ENCODE measurements around the gene JPH3.
A peak's percentile ranks its signal among the peaks of the same experiment; 100 is the strongest.

Gene JPH3

DNA sequence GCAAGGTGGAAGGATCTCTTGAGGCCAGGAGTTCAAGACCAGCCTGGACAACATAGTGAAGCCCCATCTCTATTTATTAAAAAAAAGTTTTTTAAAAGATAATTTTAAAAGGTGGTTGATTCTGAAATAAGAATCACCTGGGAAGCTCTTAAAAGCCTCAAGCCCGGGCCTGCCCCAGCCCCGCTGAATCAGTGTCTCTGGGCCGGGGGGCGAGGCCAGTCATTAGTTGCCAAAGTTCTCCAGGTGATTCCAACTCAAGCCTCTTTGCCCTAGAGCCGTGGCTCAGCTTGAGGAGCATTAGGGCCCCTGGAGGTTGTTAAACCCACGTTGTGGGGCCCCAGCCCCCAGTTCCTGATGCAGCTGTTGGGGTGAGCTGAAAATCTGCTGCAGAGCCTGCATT lies 24.6 kb downstream of the JPH3 start:
- DNase-seq (ENCODE audit: low read depth, low spot score), result no peak

DNA sequence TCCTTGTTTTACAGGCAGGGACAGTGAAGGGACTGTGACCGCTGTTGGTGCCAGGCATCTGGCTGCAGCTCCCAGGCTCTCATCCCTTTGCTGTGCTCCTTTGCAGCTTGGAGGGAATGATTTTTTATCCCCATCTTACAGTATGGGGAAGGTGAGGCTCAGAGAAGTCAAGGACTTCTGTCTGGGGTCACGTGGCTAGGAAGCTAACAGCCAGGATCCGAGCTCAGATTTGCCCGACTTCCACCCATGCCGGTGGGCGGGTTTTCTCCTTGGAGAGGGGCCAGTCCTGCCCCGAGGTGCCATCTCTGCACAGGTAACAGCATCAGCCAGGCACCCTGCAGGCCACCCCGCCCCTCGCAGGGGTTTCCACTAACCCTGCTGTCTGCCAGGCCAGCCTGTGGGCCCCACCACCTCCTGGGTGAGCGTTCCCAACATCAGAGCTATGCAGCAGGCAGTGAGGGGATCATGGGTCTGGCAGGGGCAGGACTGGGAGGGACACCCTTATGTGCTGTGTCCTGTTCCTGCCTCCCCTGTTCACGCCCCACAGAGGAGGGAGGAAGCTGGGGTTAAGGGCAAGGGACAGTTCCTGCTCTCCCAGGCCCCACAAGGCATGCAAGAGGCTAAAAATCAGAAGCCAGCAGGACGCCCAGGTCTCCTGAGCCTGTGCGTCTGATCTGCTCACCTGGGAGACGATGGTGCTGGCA lies 25.4 kb downstream of the JPH3 start:
- DNase-seq (ENCODE audit: low read depth, low spot score), result no peak

DNA sequence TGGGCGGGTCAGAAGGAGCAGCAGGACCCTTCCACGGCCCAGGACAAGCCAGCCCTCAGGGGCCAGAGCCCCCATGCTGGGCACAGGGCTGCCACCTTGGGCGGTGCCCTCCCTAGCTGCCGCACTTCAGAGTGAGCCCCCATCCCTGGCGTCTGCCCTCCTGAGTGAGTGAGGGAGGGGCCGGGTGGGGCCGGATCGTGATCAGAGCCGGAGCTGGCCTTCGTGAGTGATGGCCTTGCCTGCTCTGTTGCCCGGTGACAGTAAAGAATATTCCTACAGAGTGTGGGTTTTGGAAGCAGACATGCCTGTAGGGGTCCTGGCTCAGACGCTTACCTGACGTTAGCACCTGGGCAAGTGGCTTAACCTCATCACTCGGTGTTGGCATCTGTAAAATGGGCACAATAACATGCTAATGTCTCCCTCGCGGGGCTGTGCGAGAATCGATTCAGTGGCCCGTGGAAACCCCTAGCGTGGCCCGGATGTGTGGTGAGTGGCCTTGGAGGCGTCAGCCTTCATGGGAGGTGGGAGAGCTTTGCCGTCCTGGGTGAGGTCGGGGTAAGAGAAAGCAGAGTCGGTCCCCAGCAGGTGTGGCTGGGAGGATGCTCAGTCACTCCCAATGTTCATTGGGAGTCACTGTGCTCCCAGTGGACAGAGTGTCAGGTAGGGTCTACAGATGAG lies 26.1 kb downstream of the JPH3 start:
- DNase-seq (ENCODE audit: low read depth, low spot score), result no peak

DNA sequence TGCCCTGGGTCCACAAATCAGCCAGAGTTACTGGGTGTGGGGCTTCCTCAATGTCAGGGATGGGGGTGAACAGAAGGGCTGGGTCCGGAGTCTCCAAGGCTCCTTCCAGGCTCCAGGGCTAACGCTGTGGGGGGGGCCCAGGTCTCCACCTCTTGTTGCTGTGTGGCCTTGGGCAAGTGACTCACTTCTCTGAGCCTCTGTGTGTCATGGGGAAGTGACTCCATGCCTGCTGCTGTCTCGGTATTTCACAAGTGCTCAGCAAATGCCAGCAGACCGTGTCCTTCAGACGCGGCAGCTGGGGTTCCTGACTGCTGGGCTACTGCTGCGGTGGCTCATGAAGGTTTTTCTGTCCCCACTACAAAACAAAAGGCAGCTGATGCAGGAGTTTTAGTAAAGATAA lies 26.6 kb downstream of the JPH3 start:
- no peak for DNase-seq (ENCODE audit: low read depth, low spot score)

DNA sequence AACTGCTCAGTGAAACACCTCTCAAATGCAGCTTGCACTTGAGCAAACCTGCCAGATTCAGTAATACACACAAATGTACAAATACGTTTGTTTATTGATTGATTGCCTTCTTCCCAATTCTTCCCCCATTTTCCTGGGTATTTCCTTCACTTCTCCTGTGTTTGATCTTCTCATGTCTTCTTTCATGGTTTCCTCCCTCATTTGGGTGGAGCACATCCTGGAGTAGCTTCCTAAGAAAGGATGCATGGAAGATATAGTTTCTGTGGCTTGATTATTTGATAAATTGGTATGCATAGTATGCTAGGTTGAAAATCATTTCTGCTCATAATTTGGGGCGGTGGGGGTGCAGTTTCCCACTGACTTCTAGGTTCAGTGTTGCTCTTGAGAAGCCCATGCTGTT lies 28.8 kb downstream of the JPH3 start:
- DNase-seq (ENCODE audit: low read depth, low spot score), result no peak

DNA sequence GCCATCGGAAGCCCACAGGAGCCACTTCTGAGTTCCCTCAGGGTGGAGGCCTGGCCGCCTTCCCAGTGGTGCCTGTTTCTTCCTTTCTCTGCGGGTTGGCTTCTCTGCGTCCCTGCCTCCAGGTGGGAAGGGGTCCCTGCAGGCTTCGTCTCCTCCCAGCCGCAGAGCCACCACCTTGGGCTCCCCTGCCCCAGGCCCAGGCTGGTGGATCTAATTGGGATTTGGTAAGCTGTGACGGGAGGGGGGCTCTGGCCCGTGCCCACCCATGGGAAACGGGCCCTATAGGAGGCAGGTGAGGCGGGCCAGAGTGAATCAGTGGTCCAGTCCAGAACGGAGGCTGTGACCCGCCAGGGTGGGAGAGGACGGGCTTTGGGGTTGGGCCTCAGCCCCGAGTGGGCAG lies 32.1 kb downstream of the JPH3 start:
- no peak for DNase-seq (ENCODE audit: low read depth, low spot score)

DNA sequence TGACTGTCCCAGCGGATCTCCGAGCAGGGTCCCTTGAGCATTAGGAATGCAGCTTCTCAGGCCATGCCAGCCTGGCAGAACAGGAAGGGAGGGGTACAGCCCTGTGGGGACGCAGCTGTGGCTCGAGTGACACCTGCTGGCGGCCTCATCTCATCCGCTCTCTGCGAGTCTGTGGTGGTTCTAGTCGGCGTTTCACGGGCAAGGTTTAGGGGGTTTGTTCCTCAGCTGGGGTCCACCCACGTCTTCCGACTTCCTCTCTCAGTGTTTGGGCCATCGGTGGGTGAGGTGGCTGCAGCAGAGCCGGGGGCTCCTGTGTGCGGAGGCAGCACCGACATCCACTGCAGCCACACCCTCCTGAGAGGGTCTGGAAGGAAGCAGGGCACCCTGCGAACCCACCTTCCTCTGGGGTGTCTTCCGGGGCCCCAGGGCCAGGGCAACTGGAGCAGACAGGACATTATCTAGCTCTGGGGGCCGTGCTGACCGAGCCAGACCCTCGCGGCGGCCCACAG lies 33.3 kb downstream of the JPH3 start:
- DNase-seq (ENCODE audit: low read depth, low spot score), result peak; percentile 56

DNA sequence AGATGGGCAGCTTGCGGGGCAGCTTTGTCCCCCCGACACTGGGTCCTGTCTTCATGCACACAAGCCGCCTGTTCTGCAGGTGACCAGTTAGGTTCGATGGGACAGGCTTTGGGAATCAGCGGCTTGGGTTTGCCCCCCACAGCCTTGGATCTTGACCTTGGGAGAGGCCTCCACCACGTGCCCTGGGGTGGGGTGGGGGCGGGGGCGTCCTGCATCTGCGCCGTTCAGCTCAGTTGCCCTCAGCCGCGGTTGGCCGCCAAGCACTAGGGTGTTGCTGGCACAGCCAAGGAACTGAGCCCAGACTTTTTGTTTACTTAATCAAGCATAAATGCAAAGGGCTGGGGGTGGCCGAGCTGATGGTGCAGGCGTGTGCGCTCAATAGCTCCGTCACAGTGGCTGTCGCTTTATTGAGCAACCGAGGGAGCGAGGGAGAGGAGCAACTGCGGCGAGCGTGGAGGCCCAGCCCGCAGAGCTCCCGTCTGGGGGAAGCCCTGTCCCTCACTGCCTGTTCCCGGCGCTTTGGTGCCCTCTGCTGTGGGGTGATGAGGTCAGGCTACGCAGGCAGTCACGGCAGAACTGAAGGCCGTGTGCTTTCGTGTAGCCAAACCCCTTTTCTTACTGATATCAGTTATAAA lies 33.9 kb downstream of the JPH3 start:
- DNase-seq (ENCODE audit: low read depth, low spot score), result peak; percentile 82

DNA sequence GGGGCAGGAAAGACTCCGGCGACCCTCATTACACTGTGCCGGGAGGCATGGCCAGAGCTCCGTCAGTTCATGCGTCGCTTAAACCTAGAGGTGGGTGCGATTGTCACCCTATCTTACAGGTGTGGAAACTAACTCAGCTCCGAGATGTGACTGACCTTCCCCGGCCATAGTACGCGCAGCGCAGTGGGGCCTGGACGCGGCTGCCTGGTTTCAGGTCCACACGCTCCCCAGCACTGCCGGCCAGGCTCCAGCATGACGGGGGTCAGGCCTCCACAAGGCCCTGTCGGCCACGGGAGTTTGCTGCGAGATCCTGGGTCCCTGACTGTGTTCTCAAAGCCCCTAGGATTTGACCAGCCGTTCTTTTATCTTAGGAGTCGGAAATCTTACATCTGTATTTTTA lies 34.4 kb downstream of the JPH3 start:
- DNase-seq (ENCODE audit: low read depth, low spot score), result no peak

DNA sequence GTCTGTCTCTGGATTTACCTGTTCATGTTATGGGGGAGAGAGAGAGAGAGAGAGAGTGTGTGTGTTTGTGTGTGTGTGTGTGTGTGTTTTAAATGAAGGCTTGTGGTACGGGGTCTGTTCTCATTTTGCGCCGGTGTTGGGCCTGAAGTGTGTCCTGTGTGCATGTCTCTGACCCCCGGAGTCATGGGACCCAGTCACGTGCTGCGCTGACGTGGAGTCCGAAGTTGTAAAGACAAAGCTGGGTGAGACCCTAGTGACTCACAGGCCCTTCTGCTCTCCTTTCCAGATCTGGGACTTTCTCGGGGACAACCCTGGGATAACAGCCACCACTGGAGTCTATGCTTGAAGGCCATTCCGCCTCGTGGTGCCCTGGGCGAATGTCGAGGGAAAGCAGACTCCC lies 35.0 kb downstream of the JPH3 start:
- no peak for DNase-seq (ENCODE audit: low read depth, low spot score)

DNA sequence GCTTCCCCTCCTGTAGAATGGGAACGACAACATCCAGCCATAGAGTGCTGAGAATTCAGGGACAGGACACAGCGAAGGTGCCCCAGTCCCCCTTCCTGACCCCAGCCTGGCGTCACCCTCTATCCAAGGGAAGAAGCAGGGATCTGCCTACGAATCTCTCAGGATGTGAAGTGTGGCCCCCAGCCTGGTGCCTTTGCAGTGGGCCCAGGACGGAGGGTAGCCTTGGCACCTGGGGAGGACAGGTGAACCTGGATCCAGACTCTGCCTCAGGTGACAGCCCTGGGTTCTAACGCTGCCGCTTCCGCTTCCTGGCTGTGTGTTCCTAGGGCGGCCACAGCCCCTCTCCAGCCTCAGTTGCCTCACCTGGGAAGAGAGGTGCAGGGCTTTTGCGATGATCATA lies 36.4 kb downstream of the JPH3 start:
- no peak for DNase-seq (ENCODE audit: low read depth, low spot score)

DNA sequence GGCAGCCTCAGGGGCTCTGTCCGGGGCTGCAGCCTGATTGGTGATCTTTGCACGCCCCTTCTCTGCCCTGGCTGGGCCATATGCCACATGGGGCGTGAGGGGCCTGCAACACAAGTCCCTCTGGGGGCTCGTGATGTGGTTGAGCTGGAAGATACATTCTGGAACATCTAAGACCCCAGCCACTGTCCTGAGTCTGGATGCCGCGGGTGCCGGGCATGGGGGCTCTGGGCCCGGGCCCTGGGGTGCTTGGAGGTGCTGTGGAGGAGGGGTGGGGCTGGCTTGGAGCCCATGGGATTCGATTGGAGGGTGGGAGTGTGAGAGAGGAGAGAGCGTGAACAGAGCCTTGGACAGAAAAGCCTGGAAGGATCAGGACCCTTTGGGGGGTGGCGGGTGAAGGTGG lies 39.4 kb downstream of the JPH3 start:
- no peak for DNase-seq (ENCODE audit: low read depth, low spot score)

DNA sequence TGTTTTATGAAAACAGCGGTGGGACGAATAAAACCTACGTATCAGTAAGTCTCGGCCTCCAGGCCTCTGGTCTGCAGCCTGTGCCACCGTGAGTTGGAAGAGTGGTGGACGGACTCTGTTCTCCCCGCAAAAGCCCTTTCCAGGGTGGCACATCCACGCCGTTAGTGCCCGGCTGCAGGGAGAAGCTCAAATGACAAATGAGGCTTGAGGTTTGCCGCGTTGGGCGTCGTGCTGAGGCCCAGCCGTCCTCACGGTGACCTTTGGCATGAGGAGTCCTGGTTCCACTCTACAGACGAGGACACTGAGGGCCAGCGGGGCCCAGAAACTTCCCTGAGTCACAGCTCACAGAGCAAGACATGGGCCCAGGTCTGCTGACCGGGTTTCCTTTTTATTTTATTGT lies 40.2 kb downstream of the JPH3 start:
- DNase-seq (ENCODE audit: low read depth, low spot score), result no peak

DNA sequence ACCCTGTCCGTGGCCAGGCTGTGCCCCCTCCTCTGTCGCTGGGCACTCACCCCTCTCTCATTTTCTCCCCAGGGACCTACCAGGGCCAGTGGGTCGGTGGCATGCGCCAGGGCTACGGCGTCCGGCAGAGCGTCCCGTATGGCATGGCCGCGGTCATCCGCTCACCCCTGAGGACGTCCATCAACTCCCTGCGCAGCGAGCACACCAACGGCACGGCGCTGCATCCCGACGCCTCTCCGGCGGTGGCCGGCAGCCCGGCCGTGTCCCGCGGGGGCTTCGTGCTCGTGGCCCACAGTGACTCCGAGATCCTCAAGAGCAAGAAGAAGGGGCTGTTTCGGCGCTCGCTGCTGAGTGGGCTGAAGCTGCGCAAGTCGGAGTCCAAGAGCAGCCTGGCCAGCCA lies 41.9 kb downstream of the JPH3 start:
- DNase-seq (ENCODE audit: low read depth, low spot score), result no peak

DNA sequence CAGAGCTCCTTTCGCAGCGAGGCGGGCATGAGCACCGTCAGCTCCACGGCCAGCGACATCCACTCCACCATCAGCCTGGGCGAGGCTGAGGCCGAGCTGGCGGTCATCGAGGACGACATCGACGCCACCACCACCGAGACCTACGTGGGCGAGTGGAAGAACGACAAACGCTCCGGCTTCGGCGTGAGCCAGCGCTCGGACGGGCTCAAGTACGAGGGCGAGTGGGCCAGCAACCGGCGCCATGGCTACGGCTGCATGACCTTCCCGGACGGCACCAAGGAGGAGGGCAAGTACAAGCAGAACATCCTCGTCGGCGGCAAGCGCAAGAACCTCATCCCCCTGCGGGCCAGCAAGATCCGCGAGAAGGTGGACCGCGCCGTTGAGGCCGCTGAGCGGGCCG lies 42.3 kb downstream of the JPH3 start:
- DNase-seq (ENCODE audit: low read depth, low spot score), result no peak

DNA sequence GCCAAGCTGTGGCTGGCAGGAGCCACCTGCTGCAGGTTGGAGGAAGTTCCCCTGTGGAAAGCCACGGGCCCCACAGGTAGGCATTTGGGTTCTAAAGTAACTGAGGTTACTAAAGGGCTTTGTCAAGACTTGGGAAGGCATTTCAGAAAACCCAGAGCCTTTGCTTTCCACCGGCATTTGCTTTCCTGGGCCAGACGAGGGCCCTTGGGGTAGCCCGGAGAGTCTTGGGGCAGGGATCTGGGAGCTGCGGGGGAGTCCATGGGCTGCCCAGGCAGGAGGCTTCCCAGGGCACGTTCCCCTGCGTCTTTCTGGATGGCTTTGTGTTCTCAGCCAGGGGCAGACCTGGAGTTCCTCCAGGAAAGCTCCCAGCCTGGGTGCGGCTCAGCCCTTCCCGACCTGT lies 43.5 kb downstream of the JPH3 start:
- DNase-seq (ENCODE audit: low read depth, low spot score), result no peak

DNA sequence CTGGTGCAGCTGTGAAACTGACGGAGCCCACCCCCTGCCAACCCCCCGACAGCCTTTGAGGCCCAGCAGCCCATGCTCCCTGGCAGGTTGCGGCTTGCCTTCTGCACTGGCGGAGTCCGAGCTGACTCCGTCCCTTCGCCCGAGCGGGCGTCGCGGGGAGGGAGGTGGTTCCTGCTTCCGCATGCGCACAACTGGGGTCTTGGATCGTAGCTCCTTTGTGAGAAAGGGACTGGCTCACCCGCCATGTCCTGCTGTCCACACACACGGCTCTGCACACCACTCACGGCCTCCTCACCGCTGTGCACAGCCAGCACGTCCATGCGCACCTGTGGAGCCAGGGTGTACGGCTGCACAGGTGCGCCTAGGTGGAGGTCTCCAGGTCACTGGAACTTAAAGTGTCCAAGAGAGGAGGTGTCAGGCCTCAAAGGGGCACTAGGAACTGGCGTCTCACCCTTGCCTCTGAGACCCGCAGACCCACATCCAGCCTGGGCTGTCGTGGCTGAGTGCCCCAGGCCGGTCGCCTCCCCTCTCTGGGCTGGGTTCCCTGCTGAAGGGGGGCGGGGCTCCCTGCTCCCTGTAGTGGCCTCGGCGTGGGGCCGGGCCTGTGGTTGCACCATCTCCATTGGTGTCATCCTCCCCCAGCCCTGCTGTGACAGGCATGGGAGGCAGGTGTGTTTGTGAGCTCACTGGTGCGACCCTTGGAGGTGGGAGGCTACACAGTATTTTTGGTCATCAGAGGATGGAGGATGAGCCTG lies 45.3 kb downstream of the JPH3 start:
- no peak for DNase-seq (ENCODE audit: low read depth, low spot score)

DNA sequence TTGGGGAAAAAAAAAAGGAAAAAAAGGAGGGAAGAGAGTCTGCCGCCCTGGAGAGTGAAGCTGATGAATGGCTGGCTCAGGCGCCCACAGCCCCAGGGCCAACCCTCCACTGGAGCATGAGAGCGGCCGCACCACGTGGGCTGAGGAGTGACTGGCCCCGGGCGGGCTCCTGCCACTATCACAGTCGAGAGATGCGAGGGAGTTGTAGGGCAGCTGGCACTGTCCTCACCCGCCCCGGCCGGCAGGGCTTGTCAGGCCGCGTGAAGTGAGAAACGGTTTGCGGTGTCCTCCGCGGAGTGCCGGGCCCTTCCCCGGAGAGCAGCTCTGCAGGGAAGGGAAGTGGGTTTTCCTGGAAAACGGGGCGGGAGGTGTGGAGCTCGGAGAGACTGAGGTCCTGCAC lies 45.9 kb downstream of the JPH3 start:
- DNase-seq (ENCODE audit: low read depth, low spot score), result peak; percentile 36

DNA sequence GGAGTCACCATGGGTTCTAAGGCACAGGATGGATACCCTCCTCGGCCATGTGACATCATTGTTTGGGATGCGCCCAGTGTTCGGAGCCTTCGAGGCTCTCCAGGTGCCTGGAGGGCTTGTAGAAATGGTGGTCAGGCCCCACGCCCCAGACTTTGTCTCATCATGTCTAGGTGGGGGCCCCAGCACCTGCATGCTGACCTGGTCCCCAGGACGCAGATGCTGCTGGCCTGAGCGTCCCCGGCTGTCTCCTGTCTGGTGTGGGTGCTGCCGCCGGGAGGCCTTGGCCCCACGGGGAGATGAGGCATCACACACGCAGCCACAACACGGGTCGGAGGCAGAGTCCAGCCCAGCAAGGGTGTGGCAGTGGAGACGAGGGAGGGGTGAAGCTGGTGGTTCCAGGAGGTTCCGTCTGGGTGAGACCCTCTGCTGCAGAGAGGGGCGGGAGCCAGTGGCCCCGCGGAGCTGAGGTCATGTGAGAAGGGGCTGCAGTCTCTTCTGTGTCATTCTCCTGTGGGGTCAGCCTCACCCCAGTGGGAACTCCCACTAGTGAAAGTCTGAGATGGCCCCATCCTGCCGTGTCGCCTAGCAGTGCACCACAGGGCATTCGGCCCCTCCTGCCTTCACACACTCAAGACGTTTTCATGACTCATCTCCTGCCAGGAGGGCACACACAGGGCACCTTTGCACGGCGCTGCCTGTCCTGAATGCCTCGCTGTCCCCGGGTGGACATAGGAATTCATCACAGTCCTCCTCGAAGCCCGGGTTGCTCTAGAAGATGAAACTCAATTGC lies 46.6 kb downstream of the JPH3 start:
- no peak for DNase-seq (ENCODE audit: low read depth, low spot score)

DNA sequence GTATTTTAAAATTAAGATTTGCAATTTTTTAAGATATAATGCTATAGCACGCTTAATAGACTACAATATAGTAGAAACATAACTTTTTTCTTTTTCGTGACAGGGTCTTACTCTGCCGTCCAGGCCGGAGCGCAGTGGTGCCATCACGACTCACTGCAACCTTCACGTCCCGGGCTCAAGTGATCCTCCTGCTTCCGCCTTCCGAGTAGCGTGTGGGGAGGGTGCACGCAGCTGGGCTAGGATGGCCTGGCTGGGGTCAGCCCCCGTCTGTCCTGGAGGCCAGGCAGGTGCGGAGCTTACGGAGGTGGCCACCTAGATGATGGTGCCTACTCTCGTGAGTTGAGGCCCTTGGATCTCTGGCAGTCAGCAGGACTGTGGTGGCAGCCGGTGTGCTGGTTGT lies 50.1 kb downstream of the JPH3 start:
- DNase-seq (ENCODE audit: low read depth, low spot score), result no peak

DNA sequence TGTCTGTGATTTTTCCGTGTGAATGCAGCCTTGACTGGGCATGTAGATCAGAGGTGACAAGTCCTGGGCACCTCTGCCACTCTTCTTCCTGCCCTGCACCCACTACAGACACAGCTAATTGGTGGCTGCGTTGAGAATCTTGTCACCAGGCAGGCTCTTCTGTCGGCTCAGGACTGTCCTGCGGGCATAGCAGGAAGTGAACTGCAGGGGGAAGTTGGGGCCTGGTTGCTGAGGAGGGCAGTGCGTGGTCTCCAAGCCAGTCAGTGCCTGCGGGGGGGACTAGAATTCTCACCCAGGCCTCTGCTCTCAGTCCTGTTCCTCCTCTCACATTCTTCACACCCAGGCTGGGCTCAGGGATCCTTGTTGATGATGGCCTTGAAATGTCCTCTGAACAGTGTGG lies 50.5 kb downstream of the JPH3 start:
- DNase-seq (ENCODE audit: low read depth, low spot score), result peak; percentile 24

Data from ELF-1 (cell line).